HepG2 (cell line): ENCODE measurements around the gene ISG20L2. TPM values are rescaled to one million over a fixed set of nuclear protein-coding genes. Genes with fewer than 3 reads are reported as not detected.
A peak's percentile ranks its signal among the peaks of the same experiment; 100 is the strongest.

ENCODE experiments used
- AKNA ChIP-seq: sonication (generic); formaldehyde crosslinking; IDR thresholded peaks from 2 replicates; pipeline ENCODE4 v1.4.0; 2020; ENCODE audit warnings: missing genetic modification reagents, borderline replicate concordance
- ARID4A ChIP-seq: sonication (generic); formaldehyde crosslinking; IDR thresholded peaks from 2 replicates; pipeline ENCODE4 v1.5.0; 2020; ENCODE audit warnings: mild to moderate bottlenecking, missing genetic modification reagents, borderline replicate concordance
- ARNTL ChIP-seq: sonication (generic); formaldehyde crosslinking; IDR thresholded peaks from 2 replicates; pipeline ENCODE4 v1.4.0; 2020; ENCODE audit warnings: mild to moderate bottlenecking, missing genetic modification reagents
- ELF1 ChIP-seq: sonication (generic); formaldehyde crosslinking; IDR thresholded peaks from 2 replicates; pipeline ENCODE4 v1.4.0; 2020; ENCODE audit warnings: missing genetic modification reagents
- ELF3 ChIP-seq: IDR thresholded peaks from 2 replicates; pipeline ENCODE4 v1.6.1; 2016; ENCODE audit warnings: missing genetic modification reagents, missing compliant biosample characterization
- HMGXB3 ChIP-seq: sonication (generic); formaldehyde crosslinking; IDR thresholded peaks from 2 replicates; pipeline ENCODE4 v1.4.0; 2020; ENCODE audit warnings: missing genetic modification reagents, borderline replicate concordance
- KLF11 ChIP-seq: IDR thresholded peaks from 2 replicates; pipeline ENCODE4 v1.6.1; 2016; ENCODE audit warnings: missing compliant biosample characterization
- REL ChIP-seq: sonication (generic); formaldehyde crosslinking; conservative IDR thresholded peaks from 2 replicates; pipeline ENCODE4 v1.8.0; 2022; ENCODE audit warnings: mild to moderate bottlenecking, missing genetic modification reagents, moderate library complexity
- ZNF207 ChIP-seq: fragments of 450-650 bp; IDR thresholded peaks from 2 replicates; pipeline ENCODE4 v1.6.1; 2016; ENCODE audit warnings: antibody characterized with exemption, borderline replicate concordance
- ZNF343 ChIP-seq: sonication (generic); formaldehyde crosslinking; IDR thresholded peaks from 2 replicates; pipeline ENCODE4 v1.4.0; 2020; ENCODE audit warnings: mild to moderate bottlenecking, missing genetic modification reagents
- ZNF761 ChIP-seq: sonication (generic); formaldehyde crosslinking; conservative IDR thresholded peaks from 2 replicates; pipeline ENCODE4 v1.4.0; 2020; ENCODE audit warnings: mild to moderate bottlenecking, missing genetic modification reagents
- ZNF883 ChIP-seq: sonication (generic); formaldehyde crosslinking; IDR thresholded peaks from 2 replicates; pipeline ENCODE4 v1.5.1; 2020; ENCODE audit warnings: mild to moderate bottlenecking, missing genetic modification reagents; ENCODE audit errors: not compliant biosample characterization
- polyA plus RNA-seq, 8 experiments: library from polyadenylated mRNA; depleted of rRNA in 3 of 8; stranded (reverse) in 7 of 8; unstranded in 1 of 8; fragments of >200 nt; fragmentation: Illumina TruSeq in 4 of 8; extraction: Trizol in 4 of 8; gene quantifications; 2 replicates each; pipeline versions ENCODE4 v1.2.1 to v1.2.3, GENCODE V29; 2011 to 2016; ENCODE audit warnings: low read depth in 4 of 8, missing spikeins in 1 of 8, mixed read lengths in 1 of 8; ENCODE audit not compliant: insufficient read depth in 1 of 8
- total RNA-seq, 5 experiments: library from RNA; depleted of rRNA; stranded (reverse); fragments of >200 nt; fragmentation: Illumina TruSeq; extraction: Trizol; gene quantifications; 2 replicates each; pipeline ENCODE4 v1.2.3, GENCODE V29; 2016; ENCODE audit warnings: low read depth in 1 of 5
- TF ChIP-seq, protein P1 (sequence below): IDR thresholded peaks from 2 replicates; pipeline ENCODE4 v1.6.1; 2016; ENCODE audit warnings: missing compliant biosample characterization, missing genetic modification reagents, borderline replicate concordance

The ISG20L2 gene
- total and polyA plus RNA-seq, 2 of the 13 experiments (the other 11 are each of a cell fraction or from before 2014, with no cell fraction given) = 19.8 to 21.3 TPM

DNA sequence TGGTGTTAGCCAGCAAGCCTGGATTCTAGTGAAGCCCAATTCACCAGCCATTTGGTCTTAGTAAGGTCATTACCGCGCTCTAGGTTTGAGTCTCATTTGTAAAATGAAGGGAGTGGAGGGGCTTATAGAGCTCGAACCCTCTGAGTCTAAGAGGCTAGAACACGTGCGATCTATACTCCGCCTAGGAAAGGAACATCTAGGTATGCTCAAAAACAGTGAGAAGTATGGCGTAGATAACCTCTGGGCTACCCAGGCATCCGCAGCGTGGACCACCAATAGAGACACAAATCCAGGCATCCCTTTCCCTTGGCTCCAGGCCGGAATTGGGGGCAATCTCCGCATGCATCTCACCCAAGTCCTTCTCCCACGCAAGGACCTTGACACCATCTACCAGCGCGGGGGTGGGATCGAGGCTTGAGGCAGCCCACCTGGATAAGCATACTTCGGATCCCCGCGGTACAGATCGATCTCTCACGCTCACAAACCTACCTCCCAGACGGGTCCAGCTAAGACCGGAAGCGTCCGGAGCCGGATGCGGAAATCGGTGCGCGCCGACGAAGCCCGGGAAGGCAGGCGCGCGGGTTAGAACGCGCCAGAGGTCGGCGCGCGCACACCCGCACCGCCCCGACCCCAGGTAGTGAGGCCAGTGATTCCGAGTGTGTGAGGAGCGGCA, 504 bp downstream of the ISG20L2 start, which contains the start of gene METTL25B (continued):
- TF ChIP-seq AKNA (CRISPR knock-in tag) (no peak), ARID4A (CRISPR knock-in tag) (peak; percentile 40; the same call in 1 of the 2 replicates), ZNF761 (CRISPR knock-in tag) (no peak), ZNF883 (CRISPR knock-in tag) (peak; percentile 43), ZNF207 (no peak), ZNF343 (CRISPR knock-in tag) (0 out of 2 replicates have a peak, but pooled peaks have one; percentile 25), REL (no peak), HMGXB3 (CRISPR knock-in tag) (no peak), ELF3 (peak; percentile 20; the same call in 1 of the 2 replicates), ARNTL (CRISPR knock-in tag) (0 out of 2 replicates have a peak, but pooled peaks have one; percentile 28), KLF11 (CRISPR knock-in tag) (0 out of 2 replicates have a peak, but pooled peaks have one; percentile 14), ELF1 (peak; percentile 86; the same call in 1 of the 2 replicates)
- TF ChIP-seq, protein P1, sequence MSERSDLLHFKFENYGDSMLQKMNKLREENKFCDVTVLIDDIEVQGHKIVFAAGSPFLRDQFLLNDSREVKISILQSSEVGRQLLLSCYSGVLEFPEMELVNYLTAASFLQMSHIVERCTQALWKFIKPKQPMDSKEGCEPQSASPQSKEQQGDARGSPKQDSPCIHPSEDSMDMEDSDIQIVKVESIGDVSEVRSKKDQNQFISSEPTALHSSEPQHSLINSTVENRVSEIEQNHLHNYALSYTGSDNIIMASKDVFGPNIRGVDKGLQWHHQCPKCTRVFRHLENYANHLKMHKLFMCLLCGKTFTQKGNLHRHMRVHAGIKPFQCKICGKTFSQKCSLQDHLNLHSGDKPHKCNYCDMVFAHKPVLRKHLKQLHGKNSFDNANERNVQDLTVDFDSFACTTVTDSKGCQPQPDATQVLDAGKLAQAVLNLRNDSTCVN = peak; percentile 8; the same call in 1 of the 2 replicates
